K562 (cell line): ENCODE measurements around the gene KCNJ9. TPM values are rescaled to one million over a fixed set of nuclear protein-coding genes. Genes with fewer than 3 reads are reported as not detected.

Experiments
- CBFB ChIP-seq: sonication (generic); formaldehyde crosslinking; IDR thresholded peaks from 2 replicates; pipeline ENCODE4 v1.4.0; 2020; ENCODE audit warnings: mild to moderate bottlenecking, missing genetic modification reagents
- L3MBTL2 ChIP-seq: fragments of 450-650 bp; IDR thresholded peaks from 2 replicates; pipeline ENCODE4 v1.6.1; 2016; ENCODE audit warnings: mild to moderate bottlenecking, moderate library complexity
- NCOR1 ChIP-seq: fragments of 450-650 bp; IDR thresholded peaks from 2 replicates; pipeline ENCODE4 v1.6.1; 2016; ENCODE audit warnings: mild to moderate bottlenecking, moderate library complexity
- NR2F6 ChIP-seq: fragments of 450-650 bp; formaldehyde crosslinking; IDR thresholded peaks from 2 replicates; pipeline ENCODE4 v1.4.0; 2020; ENCODE audit warnings: mild to moderate bottlenecking
- RNF2 ChIP-seq: sonication (generic); IDR thresholded peaks from 2 replicates; pipeline ENCODE4 v1.6.1; 2016
- SNRNP70 ChIP-seq: fragments of 200-400 bp; formaldehyde crosslinking; optimal IDR thresholded peaks from 2 replicates; pipeline ENCODE3; 2017; ENCODE audit warnings: low read depth, low read length
- SRSF1 ChIP-seq: fragments of 200-400 bp; formaldehyde crosslinking; IDR thresholded peaks from 2 replicates; pipeline ENCODE4 v1.6.1; 2017; ENCODE audit warnings: mild to moderate bottlenecking, low read depth, low read length, moderate library complexity
- ZKSCAN1 ChIP-seq: fragments of 150-350 bp; IDR thresholded peaks from 2 replicates; pipeline ENCODE4 v1.6.1; 2016; ENCODE audit warnings: low read depth, low read length
- polyA plus RNA-seq, 8 experiments: library from polyadenylated mRNA; depleted of rRNA in 4 of 8; stranded (reverse) in 5 of 8; unstranded in 3 of 8; fragments of >200 nt; fragmentation: Nextera tagmentation in 2 of 8; fragmentation: Illumina TruSeq in 1 of 8; extraction: Ambion mirVana in 2 of 8; extraction: Trizol in 1 of 8; gene quantifications; 2 replicates each; pipeline versions ENCODE4 v1.2.1 to v1.2.3, GENCODE V29; 2011 to 2014; ENCODE audit warnings: inconsistent platforms in 1 of 8, missing spikeins in 1 of 8
- total RNA-seq, 7 experiments: library from RNA; depleted of rRNA in 6 of 7; stranded (reverse); fragments of >200 nt in 6 of 7; fragmentation: Illumina TruSeq in 2 of 7; extraction: Trizol in 2 of 7; gene quantifications; 2 replicates each; pipeline versions ENCODE4 v1.2.1 to v1.2.3, GENCODE V29; 2011 to 2021; ENCODE audit warnings: low replicate concordance in 1 of 7
- TF ChIP-seq, protein P1 (sequence below): sonication (generic); formaldehyde crosslinking; IDR thresholded peaks from 2 replicates; pipeline ENCODE4 v1.8.1; 2023; ENCODE audit warnings: missing genetic modification reagents, mild to moderate bottlenecking, borderline replicate concordance
- TF ChIP-seq, protein P2 (sequence below), 2 experiments: IDR thresholded peaks in 1 of 2; conservative IDR thresholded peaks in 1 of 2; 2 replicates each; pipeline ENCODE4 v1.6.1; 2016; ENCODE audit warnings: low read depth in 2 of 2, mild to moderate bottlenecking in 1 of 2, missing compliant biosample characterization in 1 of 2, missing genetic modification characterization in 1 of 2, moderate library complexity in 1 of 2
- TF ChIP-seq, protein P3 (sequence below): sonication (generic); formaldehyde crosslinking; IDR thresholded peaks from 2 replicates; pipeline ENCODE4 v1.8.0; 2023; ENCODE audit warnings: mild to moderate bottlenecking, missing genetic modification reagents
- TF ChIP-seq, protein P4 (sequence below): fragments of 250-450 bp; sonication (Bioruptor Pico); IDR thresholded peaks from 2 replicates; pipeline ENCODE4 v1.8.0; 2021; ENCODE audit warnings: borderline replicate concordance, mild to moderate bottlenecking, moderate library complexity; ENCODE audit not compliant: poor library complexity, severe bottlenecking
- TF ChIP-seq, protein P5 (sequence below): fragments of 450-650 bp; conservative IDR thresholded peaks from 2 replicates; pipeline ENCODE4 v1.6.1; 2016; ENCODE audit warnings: missing genetic modification characterization, low read depth, mild to moderate bottlenecking, missing compliant biosample characterization, moderate library complexity

Gene KCNJ9
- total and polyA plus RNA-seq, 9 of the 15 experiments (the other 6 are each of a cell fraction or from before 2014, with no cell fraction given) = not detected

DNA sequence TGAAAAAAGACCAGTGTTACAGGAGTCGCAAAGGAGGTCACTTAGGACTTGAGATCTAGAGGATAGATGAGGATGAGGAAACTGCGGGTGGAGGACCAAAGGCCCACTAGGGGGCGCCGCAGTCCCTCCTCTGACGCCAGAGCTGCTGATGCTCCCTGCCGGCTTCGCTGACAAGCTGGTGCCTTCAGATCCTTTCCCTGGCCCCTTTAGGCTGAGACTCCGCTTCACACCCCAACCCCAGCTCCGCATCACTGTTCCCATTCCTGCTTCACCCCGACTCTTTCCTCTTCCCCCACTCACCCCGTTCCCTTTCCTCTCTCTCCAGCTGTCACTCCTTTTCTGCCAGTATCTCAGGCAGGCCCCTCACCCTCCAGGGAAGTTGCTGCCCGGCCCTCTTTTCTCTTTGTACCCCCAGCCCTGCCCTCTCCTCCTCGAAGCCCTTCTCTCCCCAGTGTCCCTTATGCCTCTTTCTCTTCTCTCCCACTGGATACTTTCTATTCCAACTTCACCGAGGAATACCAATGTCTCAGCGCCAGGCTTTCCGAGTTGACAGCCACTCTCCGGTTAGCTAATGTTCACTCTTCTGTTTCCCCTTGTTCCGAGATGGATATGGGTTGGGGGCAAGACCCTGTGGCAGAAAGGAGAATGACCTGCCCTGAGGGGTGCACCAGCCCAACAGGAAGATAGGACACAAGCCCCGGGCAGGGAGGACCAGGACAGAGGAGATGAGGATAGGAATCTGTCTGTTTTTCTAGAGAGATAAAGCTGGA lies 4.5 kb downstream of the KCNJ9 start (continued):
- TF ChIP-seq CBFB (CRISPR knock-in tag) (no peak), NCOR1 (no peak), SNRNP70 (no peak), SRSF1 (no peak), RNF2 (no peak), ZKSCAN1 (no peak), NR2F6 (CRISPR knock-in tag) (no peak), L3MBTL2 (no peak)
- TF ChIP-seq, protein P1, sequence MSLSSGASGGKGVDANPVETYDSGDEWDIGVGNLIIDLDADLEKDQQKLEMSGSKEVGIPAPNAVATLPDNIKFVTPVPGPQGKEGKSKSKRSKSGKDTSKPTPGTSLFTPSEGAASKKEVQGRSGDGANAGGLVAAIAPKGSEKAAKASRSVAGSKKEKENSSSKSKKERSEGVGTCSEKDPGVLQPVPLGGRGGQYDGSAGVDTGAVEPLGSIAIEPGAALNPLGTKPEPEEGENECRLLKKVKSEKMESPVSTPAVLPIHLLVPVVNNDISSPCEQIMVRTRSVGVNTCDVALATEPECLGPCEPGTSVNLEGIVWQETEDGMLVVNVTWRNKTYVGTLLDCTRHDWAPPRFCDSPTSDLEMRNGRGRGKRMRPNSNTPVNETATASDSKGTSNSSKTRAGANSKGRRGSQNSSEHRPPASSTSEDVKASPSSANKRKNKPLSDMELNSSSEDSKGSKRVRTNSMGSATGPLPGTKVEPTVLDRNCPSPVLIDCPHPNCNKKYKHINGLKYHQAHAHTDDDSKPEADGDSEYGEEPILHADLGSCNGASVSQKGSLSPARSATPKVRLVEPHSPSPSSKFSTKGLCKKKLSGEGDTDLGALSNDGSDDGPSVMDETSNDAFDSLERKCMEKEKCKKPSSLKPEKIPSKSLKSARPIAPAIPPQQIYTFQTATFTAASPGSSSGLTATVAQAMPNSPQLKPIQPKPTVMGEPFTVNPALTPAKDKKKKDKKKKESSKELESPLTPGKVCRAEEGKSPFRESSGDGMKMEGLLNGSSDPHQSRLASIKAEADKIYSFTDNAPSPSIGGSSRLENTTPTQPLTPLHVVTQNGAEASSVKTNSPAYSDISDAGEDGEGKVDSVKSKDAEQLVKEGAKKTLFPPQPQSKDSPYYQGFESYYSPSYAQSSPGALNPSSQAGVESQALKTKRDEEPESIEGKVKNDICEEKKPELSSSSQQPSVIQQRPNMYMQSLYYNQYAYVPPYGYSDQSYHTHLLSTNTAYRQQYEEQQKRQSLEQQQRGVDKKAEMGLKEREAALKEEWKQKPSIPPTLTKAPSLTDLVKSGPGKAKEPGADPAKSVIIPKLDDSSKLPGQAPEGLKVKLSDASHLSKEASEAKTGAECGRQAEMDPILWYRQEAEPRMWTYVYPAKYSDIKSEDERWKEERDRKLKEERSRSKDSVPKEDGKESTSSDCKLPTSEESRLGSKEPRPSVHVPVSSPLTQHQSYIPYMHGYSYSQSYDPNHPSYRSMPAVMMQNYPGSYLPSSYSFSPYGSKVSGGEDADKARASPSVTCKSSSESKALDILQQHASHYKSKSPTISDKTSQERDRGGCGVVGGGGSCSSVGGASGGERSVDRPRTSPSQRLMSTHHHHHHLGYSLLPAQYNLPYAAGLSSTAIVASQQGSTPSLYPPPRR (CRISPR knock-in tag) = no peak
- TF ChIP-seq, protein P2, sequence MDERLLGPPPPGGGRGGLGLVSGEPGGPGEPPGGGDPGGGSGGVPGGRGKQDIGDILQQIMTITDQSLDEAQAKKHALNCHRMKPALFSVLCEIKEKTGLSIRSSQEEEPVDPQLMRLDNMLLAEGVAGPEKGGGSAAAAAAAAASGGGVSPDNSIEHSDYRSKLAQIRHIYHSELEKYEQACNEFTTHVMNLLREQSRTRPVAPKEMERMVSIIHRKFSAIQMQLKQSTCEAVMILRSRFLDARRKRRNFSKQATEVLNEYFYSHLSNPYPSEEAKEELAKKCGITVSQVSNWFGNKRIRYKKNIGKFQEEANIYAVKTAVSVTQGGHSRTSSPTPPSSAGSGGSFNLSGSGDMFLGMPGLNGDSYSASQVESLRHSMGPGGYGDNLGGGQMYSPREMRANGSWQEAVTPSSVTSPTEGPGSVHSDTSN (CRISPR knock-in tag; IDR thresholded peaks at IDR 0.05; ENCODE audit: low read depth) = no peak
- TF ChIP-seq, protein P2 (tag; conservative IDR thresholded peaks at IDR 0.05; ENCODE audit: low read depth) = no peak
- TF ChIP-seq, protein P3, sequence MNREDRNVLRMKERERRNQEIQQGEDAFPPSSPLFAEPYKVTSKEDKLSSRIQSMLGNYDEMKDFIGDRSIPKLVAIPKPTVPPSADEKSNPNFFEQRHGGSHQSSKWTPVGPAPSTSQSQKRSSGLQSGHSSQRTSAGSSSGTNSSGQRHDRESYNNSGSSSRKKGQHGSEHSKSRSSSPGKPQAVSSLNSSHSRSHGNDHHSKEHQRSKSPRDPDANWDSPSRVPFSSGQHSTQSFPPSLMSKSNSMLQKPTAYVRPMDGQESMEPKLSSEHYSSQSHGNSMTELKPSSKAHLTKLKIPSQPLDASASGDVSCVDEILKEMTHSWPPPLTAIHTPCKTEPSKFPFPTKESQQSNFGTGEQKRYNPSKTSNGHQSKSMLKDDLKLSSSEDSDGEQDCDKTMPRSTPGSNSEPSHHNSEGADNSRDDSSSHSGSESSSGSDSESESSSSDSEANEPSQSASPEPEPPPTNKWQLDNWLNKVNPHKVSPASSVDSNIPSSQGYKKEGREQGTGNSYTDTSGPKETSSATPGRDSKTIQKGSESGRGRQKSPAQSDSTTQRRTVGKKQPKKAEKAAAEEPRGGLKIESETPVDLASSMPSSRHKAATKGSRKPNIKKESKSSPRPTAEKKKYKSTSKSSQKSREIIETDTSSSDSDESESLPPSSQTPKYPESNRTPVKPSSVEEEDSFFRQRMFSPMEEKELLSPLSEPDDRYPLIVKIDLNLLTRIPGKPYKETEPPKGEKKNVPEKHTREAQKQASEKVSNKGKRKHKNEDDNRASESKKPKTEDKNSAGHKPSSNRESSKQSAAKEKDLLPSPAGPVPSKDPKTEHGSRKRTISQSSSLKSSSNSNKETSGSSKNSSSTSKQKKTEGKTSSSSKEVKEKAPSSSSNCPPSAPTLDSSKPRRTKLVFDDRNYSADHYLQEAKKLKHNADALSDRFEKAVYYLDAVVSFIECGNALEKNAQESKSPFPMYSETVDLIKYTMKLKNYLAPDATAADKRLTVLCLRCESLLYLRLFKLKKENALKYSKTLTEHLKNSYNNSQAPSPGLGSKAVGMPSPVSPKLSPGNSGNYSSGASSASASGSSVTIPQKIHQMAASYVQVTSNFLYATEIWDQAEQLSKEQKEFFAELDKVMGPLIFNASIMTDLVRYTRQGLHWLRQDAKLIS (CRISPR knock-in tag) = no peak
- TF ChIP-seq, protein P4, sequence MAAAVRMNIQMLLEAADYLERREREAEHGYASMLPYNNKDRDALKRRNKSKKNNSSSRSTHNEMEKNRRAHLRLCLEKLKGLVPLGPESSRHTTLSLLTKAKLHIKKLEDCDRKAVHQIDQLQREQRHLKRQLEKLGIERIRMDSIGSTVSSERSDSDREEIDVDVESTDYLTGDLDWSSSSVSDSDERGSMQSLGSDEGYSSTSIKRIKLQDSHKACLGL (CRISPR knock-in tag) = no peak
- TF ChIP-seq, protein P5, sequence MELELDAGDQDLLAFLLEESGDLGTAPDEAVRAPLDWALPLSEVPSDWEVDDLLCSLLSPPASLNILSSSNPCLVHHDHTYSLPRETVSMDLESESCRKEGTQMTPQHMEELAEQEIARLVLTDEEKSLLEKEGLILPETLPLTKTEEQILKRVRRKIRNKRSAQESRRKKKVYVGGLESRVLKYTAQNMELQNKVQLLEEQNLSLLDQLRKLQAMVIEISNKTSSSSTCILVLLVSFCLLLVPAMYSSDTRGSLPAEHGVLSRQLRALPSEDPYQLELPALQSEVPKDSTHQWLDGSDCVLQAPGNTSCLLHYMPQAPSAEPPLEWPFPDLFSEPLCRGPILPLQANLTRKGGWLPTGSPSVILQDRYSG = no peak
